Erythroblast (primary cell): ENCODE data around the gene PNKP.

Source experiments
- DNase-seq, 2 experiments: peaks; one replicate each; lab custom pipeline; 2025; lab: John Stamatoyannopoulos, UW
- GATA1 ChIP-seq: IDR thresholded peaks from 2 replicates; pipeline ENCODE4 v1.6.1; 2011; ENCODE audit warnings: low read depth, mild to moderate bottlenecking, control low read depth, low read length, moderate library complexity
- POLR2A ChIP-seq: IDR thresholded peaks from 2 replicates; pipeline ENCODE4 v1.6.1; 2011; ENCODE audit warnings: mild to moderate bottlenecking, low read length

Gene PNKP

DNA sequence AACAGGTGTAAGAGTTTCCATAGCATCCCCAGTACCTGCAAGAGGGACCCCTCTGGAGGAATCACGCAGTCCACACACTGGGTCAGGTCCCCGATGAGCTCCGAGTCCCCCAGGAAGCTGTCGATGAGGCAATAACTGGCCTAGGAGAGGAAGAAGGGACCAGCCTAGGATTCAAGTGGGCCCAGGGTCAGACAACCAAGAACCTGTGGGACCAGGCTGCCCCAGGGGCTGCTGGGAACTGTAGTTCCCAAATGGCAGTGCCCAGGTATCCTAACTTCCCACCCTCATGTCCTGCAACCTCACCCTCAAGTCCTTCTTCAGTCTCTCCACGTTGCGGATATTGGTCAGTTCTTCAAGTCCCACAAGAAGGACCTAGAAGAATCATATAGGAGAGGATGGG is 56.0 kb downstream of the PNKP start:
- DNase-seq = no peak
- TF ChIP-seq GATA1 = no peak
- no peak for TF ChIP-seq POLR2A
